ENCODE results near the gene ARAP3.

Gene ARAP3

DNA sequence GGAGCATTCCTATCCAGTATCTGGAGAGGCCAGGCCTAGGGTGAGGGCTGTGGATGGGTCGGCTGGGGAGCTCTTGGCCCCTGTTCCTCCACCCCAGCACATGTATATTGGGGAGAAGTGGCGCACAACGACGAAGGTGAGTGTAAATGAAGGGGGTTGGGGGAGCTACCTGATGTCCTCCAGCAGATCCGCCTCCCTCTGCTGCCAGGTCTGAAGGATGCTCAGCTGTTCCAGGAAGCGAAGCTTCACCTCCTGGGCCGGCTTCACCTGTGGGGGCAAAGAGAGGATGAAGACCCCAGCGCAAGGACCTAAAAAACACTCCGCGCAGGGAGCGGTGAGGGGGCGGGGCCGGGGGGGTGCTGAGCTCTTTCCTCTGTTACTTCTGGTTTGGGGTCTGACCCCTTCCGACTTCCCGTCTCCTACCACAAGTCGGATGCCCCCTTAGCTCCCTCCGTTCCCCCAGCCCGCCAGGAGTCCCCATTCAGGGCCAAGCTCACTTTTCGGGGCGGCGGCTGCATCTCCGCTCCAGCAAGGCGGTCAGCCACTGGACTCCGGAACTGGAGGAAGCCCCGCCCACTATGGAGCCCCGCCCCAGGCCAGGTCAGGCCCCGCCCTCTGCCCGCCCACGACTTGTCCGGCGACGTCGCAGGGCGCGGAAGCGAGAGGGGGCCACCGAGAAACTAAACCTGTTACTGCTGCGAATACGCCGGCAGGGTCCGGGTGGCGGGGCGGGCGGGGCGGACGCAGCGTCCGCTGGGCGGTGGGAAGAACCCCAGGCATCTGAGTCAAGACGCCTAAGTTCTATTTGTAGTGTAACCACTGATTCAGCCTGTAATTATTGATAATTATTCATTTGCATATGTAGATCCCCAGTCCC, 30.9 kb downstream of the ARAP3 start, which contains the start of gene FCHSD1:
Gene FCHSD1, minus strand, starts transcription at position 568 of the 877 bp plus-strand sequence. Its CDS starts 50 bp downstream, at position 518.
- TF ChIP-seq, protein P1, sequence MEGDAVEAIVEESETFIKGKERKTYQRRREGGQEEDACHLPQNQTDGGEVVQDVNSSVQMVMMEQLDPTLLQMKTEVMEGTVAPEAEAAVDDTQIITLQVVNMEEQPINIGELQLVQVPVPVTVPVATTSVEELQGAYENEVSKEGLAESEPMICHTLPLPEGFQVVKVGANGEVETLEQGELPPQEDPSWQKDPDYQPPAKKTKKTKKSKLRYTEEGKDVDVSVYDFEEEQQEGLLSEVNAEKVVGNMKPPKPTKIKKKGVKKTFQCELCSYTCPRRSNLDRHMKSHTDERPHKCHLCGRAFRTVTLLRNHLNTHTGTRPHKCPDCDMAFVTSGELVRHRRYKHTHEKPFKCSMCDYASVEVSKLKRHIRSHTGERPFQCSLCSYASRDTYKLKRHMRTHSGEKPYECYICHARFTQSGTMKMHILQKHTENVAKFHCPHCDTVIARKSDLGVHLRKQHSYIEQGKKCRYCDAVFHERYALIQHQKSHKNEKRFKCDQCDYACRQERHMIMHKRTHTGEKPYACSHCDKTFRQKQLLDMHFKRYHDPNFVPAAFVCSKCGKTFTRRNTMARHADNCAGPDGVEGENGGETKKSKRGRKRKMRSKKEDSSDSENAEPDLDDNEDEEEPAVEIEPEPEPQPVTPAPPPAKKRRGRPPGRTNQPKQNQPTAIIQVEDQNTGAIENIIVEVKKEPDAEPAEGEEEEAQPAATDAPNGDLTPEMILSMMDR (IDR thresholded peaks at IDR 0.05; ENCODE audit: insufficient read depth, low read length, poor library complexity, severe bottlenecking) = no peak
- Histone ChIP-seq H3K4me3 (replicated peaks; ENCODE audit: low read depth, low read length) (peak within 1 kb of the TSS; percentile 83), H3K27me3 (replicated peaks; ENCODE audit: control insufficient read depth, insufficient read depth, low read length) (no peaks in the 10 kb centered on the region), H3K36me3 (ENCODE audit: control insufficient read depth, insufficient read depth, low read length) (peaks cover 5% of the 10 kb centered on the region)
- DNase-seq (ENCODE audit: extremely low read depth, insufficient read length) = peak; percentile 92

DNA sequence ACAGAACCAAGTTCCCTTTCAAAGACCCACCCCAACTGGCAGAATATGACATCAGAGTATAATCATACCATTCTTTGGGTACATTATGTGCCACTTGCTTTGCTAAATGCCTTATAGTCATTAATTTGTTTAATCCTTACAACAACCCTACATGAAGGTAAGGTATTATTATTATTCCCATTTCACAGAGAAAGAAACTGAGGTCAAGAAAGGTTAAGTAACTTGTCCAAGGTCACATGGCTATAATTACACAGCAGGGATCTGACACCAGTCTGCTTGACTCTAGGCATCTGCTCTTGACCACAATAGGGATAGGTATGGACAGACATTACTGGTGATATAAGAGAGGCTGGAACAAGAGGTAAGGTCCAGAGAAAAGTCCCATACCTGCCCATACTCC, 32.1 kb downstream of the ARAP3 start:
- peaks cover 9% of the 10 kb centered on the region for H3K36me3 ChIP-seq (ENCODE audit: control insufficient read depth, insufficient read depth, low read length)
- DNase-seq (ENCODE audit: extremely low read depth, insufficient read length) = no peak
- TF ChIP-seq, protein P1 (IDR thresholded peaks at IDR 0.05; ENCODE audit: insufficient read depth, low read length, poor library complexity, severe bottlenecking) = no peak
- no peak overlapping the region for H3K4me3 ChIP-seq (replicated peaks; ENCODE audit: low read depth, low read length)
- no peaks in the 10 kb centered on the region for H3K27me3 ChIP-seq (replicated peaks; ENCODE audit: control insufficient read depth, insufficient read depth, low read length)

DNA sequence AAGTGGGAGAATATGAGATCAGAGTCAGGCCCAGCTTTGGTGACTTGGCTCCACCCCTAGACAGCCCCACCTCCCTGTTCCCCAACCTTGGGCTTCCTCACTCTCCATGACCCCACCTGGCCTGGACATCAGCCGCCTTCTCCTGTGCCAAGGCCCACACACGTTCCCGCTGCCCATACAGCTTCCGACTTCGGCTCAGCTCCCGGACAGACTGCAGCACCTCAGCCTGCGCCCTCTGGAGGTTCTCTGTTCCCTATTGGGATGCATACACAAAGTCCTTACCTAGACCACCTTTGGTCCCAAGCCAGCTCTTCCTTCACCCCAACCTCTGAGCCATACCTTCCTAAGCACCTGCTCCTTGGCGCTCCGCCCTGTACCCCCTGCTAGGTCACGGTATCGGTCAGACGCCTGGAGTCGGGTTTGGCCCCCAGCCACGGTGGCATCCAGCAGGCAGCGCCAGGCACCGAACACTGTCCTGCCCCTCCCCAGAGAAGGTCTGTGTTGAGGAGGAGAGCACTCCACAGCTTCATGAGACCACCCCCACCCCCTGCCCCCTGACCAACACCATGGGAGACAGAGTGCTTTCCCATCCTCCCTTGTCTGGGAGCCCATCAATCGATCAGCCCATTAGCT, 32.9 kb downstream of the ARAP3 start:
- Histone ChIP-seq H3K36me3 (ENCODE audit: control insufficient read depth, insufficient read depth, low read length) (peaks cover 12% of the 10 kb centered on the region), H3K4me3 (replicated peaks; ENCODE audit: low read depth, low read length) (no peak overlapping the region), H3K27me3 (replicated peaks; ENCODE audit: control insufficient read depth, insufficient read depth, low read length) (no peaks in the 10 kb centered on the region)
- no peak for DNase-seq (ENCODE audit: extremely low read depth, insufficient read length)
- TF ChIP-seq, protein P1 (IDR thresholded peaks at IDR 0.05; ENCODE audit: insufficient read depth, low read length, poor library complexity, severe bottlenecking) = no peak

DNA sequence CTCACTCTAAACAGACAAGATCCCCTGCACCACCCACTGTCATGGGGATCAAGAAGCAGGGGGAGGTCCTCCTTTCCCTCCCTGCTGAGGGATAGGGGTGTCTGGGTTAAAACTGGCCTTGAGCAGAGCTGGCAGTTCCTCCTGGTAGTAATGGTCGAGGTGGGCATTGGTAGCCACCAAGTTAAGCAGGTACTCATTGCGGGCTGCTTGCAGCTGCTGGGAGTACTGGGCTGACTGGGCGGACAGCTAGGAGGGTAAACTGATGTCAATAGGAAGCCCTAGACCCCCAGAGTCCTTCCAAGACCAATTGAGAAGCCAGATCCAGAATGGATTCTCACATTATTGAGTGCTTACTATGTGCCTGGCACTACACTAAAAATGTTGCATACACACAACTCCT, 34.2 kb downstream of the ARAP3 start:
- DNase-seq (ENCODE audit: extremely low read depth, insufficient read length) = no peak
- H3K27me3 ChIP-seq (replicated peaks; ENCODE audit: control insufficient read depth, insufficient read depth, low read length) = no peaks in the 10 kb centered on the region
- no peak overlapping the region for H3K4me3 ChIP-seq (replicated peaks; ENCODE audit: low read depth, low read length)
- peaks cover 16% of the 10 kb centered on the region for H3K36me3 ChIP-seq (ENCODE audit: control insufficient read depth, insufficient read depth, low read length)
- TF ChIP-seq, protein P1 (IDR thresholded peaks at IDR 0.05; ENCODE audit: insufficient read depth, low read length, poor library complexity, severe bottlenecking) = no peak

DNA sequence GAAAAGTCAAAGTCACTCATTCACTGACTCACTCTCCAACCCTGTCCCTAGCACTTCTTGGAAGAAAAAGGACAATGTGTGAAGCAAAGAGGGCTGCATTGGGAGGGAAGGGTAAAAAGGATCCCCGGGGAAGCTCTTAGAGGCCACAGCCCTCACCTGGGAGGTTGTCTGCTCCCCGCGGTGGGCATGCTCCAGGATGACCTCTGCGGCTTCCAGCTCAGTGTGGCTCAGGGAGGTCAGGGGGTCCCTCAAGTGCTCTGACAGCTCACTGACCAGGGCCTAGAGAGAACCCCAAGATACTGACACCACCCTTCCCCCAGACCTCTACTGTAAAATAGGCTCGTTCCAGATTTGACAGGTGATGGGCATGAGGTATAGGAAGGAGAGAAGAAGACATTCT, 34.8 kb downstream of the ARAP3 start:
- DNase-seq (ENCODE audit: extremely low read depth, insufficient read length) = no peak
- TF ChIP-seq, protein P1 (IDR thresholded peaks at IDR 0.05; ENCODE audit: insufficient read depth, low read length, poor library complexity, severe bottlenecking) = no peak
- Histone ChIP-seq H3K36me3 (ENCODE audit: control insufficient read depth, insufficient read depth, low read length) (peaks cover 16% of the 10 kb centered on the region), H3K27me3 (replicated peaks; ENCODE audit: control insufficient read depth, insufficient read depth, low read length) (no peaks in the 10 kb centered on the region), H3K4me3 (replicated peaks; ENCODE audit: low read depth, low read length) (no peak overlapping the region)
